Naive thymus-derived CD4-positive, alpha-beta T cell (primary cell): ENCODE data around the gene LUC7L3. TPM values are rescaled to one million over a fixed set of nuclear protein-coding genes. Genes with fewer than 3 reads are reported as not detected.
A peak's percentile ranks its signal among the peaks of the same experiment; 100 is the strongest.

ENCODE experiments used
- ATAC-seq: fragments of 150-1000 bp; cut with Tn5 transposase; 2 replicates; pipeline ENCODE4 v1.10.0; 2021; ENCODE audit warnings: mild to moderate bottlenecking, moderate library complexity
- CTCF ChIA-PET: fragments of 350-600 bp; sonication (Branson Sonifier 250); formaldehyde crosslinking; loops from one replicate; lab custom pipeline; 2021; ENCODE audit warnings: antibody characterized with exemption; lab: Charles Lee
- POLR2A ChIA-PET: fragments of 350-600 bp; sonication (Branson Sonifier 250); formaldehyde crosslinking; loops from one replicate; lab custom pipeline; 2021; ENCODE audit warnings: antibody characterized with exemption, inconsistent platforms; lab: Charles Lee
- DNase-seq, 9 donors: peaks; one replicate each; pipeline versions ENCODE4 v3.0.0 to v3.0.0-alpha.2; 2020 to 2022; ENCODE audit warnings: mixed read lengths in 1 of 9
- H3K27ac ChIP-seq: one replicate; pipeline ENCODE4 v1.7.0; 2013; ENCODE audit warnings: mild to moderate bottlenecking, low read depth, low read length, moderate library complexity
- H3K27me3 ChIP-seq, 2 donors: one replicate each; pipeline ENCODE4 v1.7.0; 2013; ENCODE audit warnings: low read length in 2 of 2, mild to moderate bottlenecking in 2 of 2, moderate library complexity in 2 of 2; ENCODE audit not compliant: control insufficient read depth in 2 of 2, insufficient read depth in 2 of 2
- H3K36me3 ChIP-seq, 3 experiments: 1 replicate in 2 of 3; 2 replicates in 1 of 3; pipeline ENCODE4 v1.7.0; 2013; ENCODE audit warnings: low read length in 3 of 3, mild to moderate bottlenecking in 3 of 3, moderate library complexity in 1 of 3; ENCODE audit not compliant: insufficient read depth in 3 of 3, control insufficient read depth in 2 of 3
- H3K4me1 ChIP-seq, 2 donors: one replicate each; pipeline ENCODE4 v1.7.0; 2013; ENCODE audit warnings: low read length in 2 of 2, mild to moderate bottlenecking in 2 of 2, moderate library complexity in 1 of 2; ENCODE audit not compliant: control insufficient read depth in 2 of 2, insufficient read depth in 2 of 2
- H3K4me3 ChIP-seq: 2 replicates; pipeline ENCODE4 v1.7.0; 2013; ENCODE audit warnings: mild to moderate bottlenecking, low read length
- H3K9me3 ChIP-seq, 3 experiments: 1 replicate in 2 of 3; 2 replicates in 1 of 3; pipeline ENCODE4 v1.7.0; 2013; ENCODE audit warnings: low read length in 3 of 3; ENCODE audit not compliant: control insufficient read depth in 2 of 3
- H3K27ac Mint-ChIP-seq, 9 donors: one replicate each; pipeline ENCODE4 v1.8.0; 2020 to 2022; ENCODE audit warnings: mixed read lengths in 9 of 9, mild to moderate bottlenecking in 8 of 9, moderate library complexity in 5 of 9, inconsistent platforms in 2 of 9
- H3K27me3 Mint-ChIP-seq, 5 donors: one replicate each; pipeline ENCODE4 v1.8.0; 2021 to 2022; ENCODE audit warnings: mixed read lengths in 5 of 5, mild to moderate bottlenecking in 1 of 5
- H3K36me3 Mint-ChIP-seq, 5 donors: one replicate each; pipeline ENCODE4 v1.8.0; 2020 to 2022; ENCODE audit warnings: mixed read lengths in 5 of 5, mild to moderate bottlenecking in 3 of 5, inconsistent platforms in 1 of 5
- H3K4me1 Mint-ChIP-seq, 7 donors: one replicate each; pipeline ENCODE4 v1.8.0; 2020 to 2022; ENCODE audit warnings: mixed read lengths in 7 of 7, mild to moderate bottlenecking in 3 of 7, inconsistent platforms in 1 of 7
- H3K4me3 Mint-ChIP-seq, 10 donors: one replicate each; pipeline ENCODE4 v1.8.0; 2020 to 2022; ENCODE audit warnings: mild to moderate bottlenecking in 10 of 10, mixed read lengths in 10 of 10, moderate library complexity in 6 of 10, inconsistent platforms in 2 of 10
- H3K9me3 Mint-ChIP-seq, 11 donors: one replicate each; pipeline ENCODE4 v1.8.0; 2020 to 2022; ENCODE audit warnings: mixed read lengths in 11 of 11, mild to moderate bottlenecking in 4 of 11, inconsistent platforms in 1 of 11, moderate library complexity in 1 of 11
- intact Hi-C, 2 donors: fragments of 100-400 bp; cut with micrococcal nuclease; formaldehyde crosslinking; loops; one replicate each; pipeline ENCODE4 v1.15.1; 2023
- polyA plus RNA-seq, 2 donors: library from polyadenylated mRNA; unstranded; fragments of 300-500 nt; fragmentation: Illumina TruSeq; gene quantifications; one replicate each; pipeline ENCODE4 v1.2.3, GENCODE V29; 2021
- total RNA-seq, 6 experiments: library from RNA in 5 of 6; stranded (reverse) in 5 of 6; gene quantifications; 1 replicate in 5 of 6; 2 replicates in 1 of 6; pipeline ENCODE4 v1.2.3 and lab custom pipeline; 2021 to 2026

The LUC7L3 gene
- total and polyA plus RNA-seq, 7 experiments from 2014 or later = 41.8 to 331 (median 145) TPM

- CTCF ChIA-PET = no interaction called here
- Mint-ChIP-seq H3K4me1 (peaks cover 5 to 12% (median 7%) of the 10 kb centered on the region in 7 donors), H3K9me3 (peaks cover 0 to 2% (median 0%) of the 10 kb centered on the region in 11 donors), H3K27ac (no peak overlapping the region), H3K27me3 (peaks cover 12 to 48% (median 19%) of the 10 kb centered on the region in 5 donors), H3K4me3 (peak overlapping the region in 2 of 10 donors; percentile 1 to 18), H3K36me3 (no peaks in the 10 kb centered on the region)
- H3K27ac ChIP-seq = no peak overlapping the region
- POLR2A ChIA-PET = no interaction called here
- H3K4me1 ChIP-seq = no peaks in the 10 kb centered on the region
- intact Hi-C loops = no loop called here
- H3K4me3 ChIP-seq = no peak overlapping the region
- no peaks in the 10 kb centered on the region for H3K36me3 ChIP-seq
- H3K27me3 ChIP-seq = no peaks in the 10 kb centered on the region
- no peaks in the 10 kb centered on the region for H3K9me3 ChIP-seq
- DNase-seq = no peak
- ATAC-seq = peak; percentile 29
These were observed 37.9 kb upstream of the LUC7L3 start for GRCh38 chr17:50681263-50682200.

- Histone ChIP-seq H3K27me3 (no peaks in the 10 kb centered on the region), H3K9me3 (no peaks in the 10 kb centered on the region), H3K4me1 (no peaks in the 10 kb centered on the region), H3K27ac (no peak overlapping the region), H3K36me3 (no peaks in the 10 kb centered on the region), H3K4me3 (no peak overlapping the region)
- CTCF ChIA-PET = no interaction called here
- H3K27me3 Mint-ChIP-seq = peaks cover 12 to 44% (median 15%) of the 10 kb centered on the region in 5 donors
- DNase-seq (no peak), ATAC-seq (no peak)
- intact Hi-C loops = no loop called here
- no peak overlapping the region for H3K4me3 Mint-ChIP-seq
- H3K9me3 Mint-ChIP-seq = peaks cover 0 to 2% (median 0%) of the 10 kb centered on the region in 11 donors
- POLR2A ChIA-PET = no interaction called here
- peaks cover 5 to 12% (median 7%) of the 10 kb centered on the region in 7 donors for H3K4me1 Mint-ChIP-seq
- peak overlapping the region in 1 of 9 donors; percentile 4 for H3K27ac Mint-ChIP-seq
- H3K36me3 Mint-ChIP-seq = no peaks in the 10 kb centered on the region
These were observed 37.0 kb upstream of the LUC7L3 start for GRCh38 chr17:50682441-50682840.

- H3K4me1 ChIP-seq = no peaks in the 10 kb centered on the region
- peaks cover 0 to 2% (median 0%) of the 10 kb centered on the region in 11 donors for H3K9me3 Mint-ChIP-seq
- DNase-seq (no peak), ATAC-seq (no peak)
- H3K4me3 ChIP-seq = no peak overlapping the region
- H3K27me3 ChIP-seq = no peaks in the 10 kb centered on the region
- intact Hi-C loops = no loop called here
- H3K36me3 Mint-ChIP-seq = no peaks in the 10 kb centered on the region
- peaks cover 5 to 12% (median 7%) of the 10 kb centered on the region in 7 donors for H3K4me1 Mint-ChIP-seq
- POLR2A ChIA-PET = no interaction called here
- no peak overlapping the region for H3K27ac ChIP-seq
- no peaks in the 10 kb centered on the region for H3K9me3 ChIP-seq
- no peaks in the 10 kb centered on the region for H3K36me3 ChIP-seq
- peaks cover 12 to 44% (median 15%) of the 10 kb centered on the region in 5 donors for H3K27me3 Mint-ChIP-seq
- CTCF ChIA-PET = no interaction called here
- H3K4me3 Mint-ChIP-seq = no peak overlapping the region
- no peak overlapping the region for H3K27ac Mint-ChIP-seq
These were observed 36.5 kb upstream of the LUC7L3 start for GRCh38 chr17:50682938-50683337.

- peaks cover 0 to 2% (median 0%) of the 10 kb centered on the region in 11 donors for H3K9me3 Mint-ChIP-seq
- ChIA-PET CTCF (no interaction called here), POLR2A (no interaction called here)
- H3K36me3 Mint-ChIP-seq = no peaks in the 10 kb centered on the region
- H3K36me3 ChIP-seq = no peaks in the 10 kb centered on the region
- H3K9me3 ChIP-seq = no peaks in the 10 kb centered on the region
- intact Hi-C loops = no loop called here
- DNase-seq = no peak
- no peak overlapping the region for H3K4me3 ChIP-seq
- H3K27me3 Mint-ChIP-seq = peaks cover 12 to 44% (median 15%) of the 10 kb centered on the region in 5 donors
- no peak for ATAC-seq
- H3K4me1 Mint-ChIP-seq = peaks cover 5 to 12% (median 7%) of the 10 kb centered on the region in 7 donors
- H3K27ac Mint-ChIP-seq = no peak overlapping the region
- no peak overlapping the region for H3K27ac ChIP-seq
- H3K27me3 ChIP-seq = no peaks in the 10 kb centered on the region
- H3K4me1 ChIP-seq = no peaks in the 10 kb centered on the region
- no peak overlapping the region for H3K4me3 Mint-ChIP-seq
These were observed 35.7 kb upstream of the LUC7L3 start for GRCh38 chr17:50683434-50684287.

- ATAC-seq (no peak), DNase-seq (no peak)
- Mint-ChIP-seq H3K4me1 (peaks cover 5 to 12% (median 7%) of the 10 kb centered on the region in 7 donors), H3K36me3 (no peaks in the 10 kb centered on the region), H3K27me3 (peaks cover 9 to 42% (median 15%) of the 10 kb centered on the region in 5 donors), H3K9me3 (peaks cover 0 to 2% (median 0%) of the 10 kb centered on the region in 11 donors), H3K4me3 (no peak overlapping the region), H3K27ac (no peak overlapping the region)
- Histone ChIP-seq H3K4me3 (no peak overlapping the region), H3K27me3 (no peaks in the 10 kb centered on the region), H3K9me3 (no peaks in the 10 kb centered on the region), H3K4me1 (no peaks in the 10 kb centered on the region), H3K27ac (no peak overlapping the region), H3K36me3 (no peaks in the 10 kb centered on the region)
- intact Hi-C loops = no loop called here
- CTCF ChIA-PET = interaction anchor here (0.6 kb wide), 1 partner anchor 51 kb away, joined by 3 read pairs; no protein-coding TSS in a partner anchor
- POLR2A ChIA-PET = no interaction called here
These were observed 35.2 kb upstream of the LUC7L3 start for GRCh38 chr17:50684288-50684611.

- H3K27me3 ChIP-seq = no peaks in the 10 kb centered on the region
- intact Hi-C loops = no loop called here
- H3K9me3 ChIP-seq = no peaks in the 10 kb centered on the region
- Mint-ChIP-seq H3K36me3 (no peaks in the 10 kb centered on the region), H3K4me3 (no peak overlapping the region), H3K9me3 (peaks cover 0 to 2% (median 0%) of the 10 kb centered on the region in 11 donors), H3K27me3 (peaks cover 4 to 38% (median 13%) of the 10 kb centered on the region in 5 donors), H3K27ac (no peak overlapping the region), H3K4me1 (peaks cover 5 to 14% (median 7%) of the 10 kb centered on the region in 7 donors)
- H3K36me3 ChIP-seq = no peaks in the 10 kb centered on the region
- DNase-seq = no peak
- no peak for ATAC-seq
- no peak overlapping the region for H3K4me3 ChIP-seq
- H3K27ac ChIP-seq = no peak overlapping the region
- ChIA-PET POLR2A (no interaction called here), CTCF (interaction anchor here (0.6 kb wide), 1 partner anchor 51 kb away, joined by 3 read pairs; no protein-coding TSS in a partner anchor)
- no peaks in the 10 kb centered on the region for H3K4me1 ChIP-seq
These were observed 34.6 kb upstream of the LUC7L3 start for GRCh38 chr17:50684612-50685333.
